Activated CD4-positive, alpha-beta memory T cell treated with anti-CD3 and anti-CD28 coated beads, Interleukin-2, amount 10 ng/mL, durations not matched to agents 7 days and 5 days (primary cell): Measurements from ENCODE around the gene HRH2. TPM values are rescaled to one million over a fixed set of nuclear protein-coding genes. Genes with fewer than 3 reads are reported as not detected.

Source experiments
- CTCF ChIA-PET: fragments of 350-600 bp; sonication (Branson Sonifier 250); formaldehyde crosslinking; loops from one replicate; lab custom pipeline; 2021; ENCODE audit warnings: antibody characterized with exemption, inconsistent platforms; lab: Charles Lee
- POLR2A ChIA-PET: fragments of 350-600 bp; sonication (Branson Sonifier 250); formaldehyde crosslinking; loops from one replicate; lab custom pipeline; 2021; ENCODE audit warnings: antibody characterized with exemption; lab: Charles Lee
- DNase-seq: peaks from one replicate; pipeline ENCODE4 v3.0.0-alpha.2; 2020
- H3K27ac Mint-ChIP-seq: one replicate; pipeline ENCODE4 v1.8.0; 2021; ENCODE audit warnings: mild to moderate bottlenecking, mixed read lengths
- H3K27me3 Mint-ChIP-seq: one replicate; pipeline ENCODE4 v1.8.0; 2021; ENCODE audit warnings: mixed read lengths
- H3K36me3 Mint-ChIP-seq: one replicate; pipeline ENCODE4 v1.8.0; 2021; ENCODE audit warnings: low read depth, mixed read lengths
- H3K4me1 Mint-ChIP-seq: one replicate; pipeline ENCODE4 v1.8.0; 2021; ENCODE audit warnings: mixed read lengths
- H3K4me3 Mint-ChIP-seq: one replicate; pipeline ENCODE4 v1.8.0; 2021; ENCODE audit warnings: mild to moderate bottlenecking, mixed read lengths
- H3K9me3 Mint-ChIP-seq: one replicate; pipeline ENCODE4 v1.8.0; 2021; ENCODE audit warnings: mixed read lengths
- total RNA-seq, 2 experiments: library from RNA; stranded (reverse); gene quantifications; one replicate each; pipeline ENCODE4 v1.2.3, GENCODE V29; 2021

The HRH2 gene
- total RNA-seq, 2 experiments from 2014 or later: 13.4 to 13.7 TPM

GRCh38 chr5:175690586-175690985 is 32.7 kb downstream of the HRH2 start:
- Mint-ChIP-seq H3K4me1 (peaks cover 3% of the 10 kb centered on the region), H3K4me3 (no peak overlapping the region), H3K9me3 (no peaks in the 10 kb centered on the region), H3K27ac (no peak overlapping the region), H3K27me3 (no peaks in the 10 kb centered on the region), H3K36me3 (peaks cover 4% of the 10 kb centered on the region)
- DNase-seq: no peak
- ChIA-PET CTCF (interaction anchor here (1.3 to 1.4 kb wide), 3 partner anchors 11 to 156 kb away, joined by 4 to 5 read pairs (median 4); no protein-coding TSS in a partner anchor), POLR2A (no interaction called here)

- POLR2A ChIA-PET: no interaction called here
- Mint-ChIP-seq H3K4me3 (no peak overlapping the region), H3K9me3 (no peaks in the 10 kb centered on the region), H3K27ac (no peak overlapping the region), H3K4me1 (peaks cover 13% of the 10 kb centered on the region), H3K27me3 (no peaks in the 10 kb centered on the region), H3K36me3 (peaks cover 4% of the 10 kb centered on the region)
- CTCF ChIA-PET: no interaction called here
- no peak for DNase-seq
These were observed 33.9 kb downstream of the HRH2 start for GRCh38 chr5:175691761-175692160.

GRCh38 chr5:175692235-175692995 is 34.5 kb downstream of the HRH2 start:
- peaks cover 4% of the 10 kb centered on the region for H3K36me3 Mint-ChIP-seq
- H3K27ac Mint-ChIP-seq: no peak overlapping the region
- ChIA-PET POLR2A (no interaction called here), CTCF (interaction anchor here (6.6 kb wide), 1 partner anchor 160 kb away, joined by 79 read pairs; no protein-coding TSS in a partner anchor)
- H3K4me1 Mint-ChIP-seq: peaks cover 14% of the 10 kb centered on the region
- no peak for DNase-seq
- H3K9me3 Mint-ChIP-seq: no peaks in the 10 kb centered on the region
- H3K4me3 Mint-ChIP-seq: no peak overlapping the region
- no peaks in the 10 kb centered on the region for H3K27me3 Mint-ChIP-seq

- Mint-ChIP-seq H3K36me3 (peaks cover 4% of the 10 kb centered on the region), H3K9me3 (no peaks in the 10 kb centered on the region), H3K27ac (no peak overlapping the region), H3K4me1 (peaks cover 20% of the 10 kb centered on the region), H3K27me3 (no peaks in the 10 kb centered on the region), H3K4me3 (no peak overlapping the region)
- CTCF ChIA-PET: interaction anchor here (1.0 to 6.6 kb wide), 2 partner anchors 25 to 160 kb away, joined by 3 to 79 read pairs; no protein-coding TSS in a partner anchor
- POLR2A ChIA-PET: no interaction called here
- no peak for DNase-seq
These were observed 35.3 kb downstream of the HRH2 start for GRCh38 chr5:175692996-175693710.

- ChIA-PET POLR2A (interaction anchor here (1.2 kb wide), 1 partner anchor 40 kb away, joined by 3 read pairs; no protein-coding TSS in a partner anchor), CTCF (interaction anchor here (1.0 to 6.6 kb wide), 2 partner anchors 25 to 161 kb away, joined by 3 to 79 read pairs; no protein-coding TSS in a partner anchor)
- peaks cover 4% of the 10 kb centered on the region for H3K36me3 Mint-ChIP-seq
- H3K9me3 Mint-ChIP-seq: no peaks in the 10 kb centered on the region
- H3K4me3 Mint-ChIP-seq: no peak overlapping the region
- no peaks in the 10 kb centered on the region for H3K27me3 Mint-ChIP-seq
- H3K4me1 Mint-ChIP-seq: peaks cover 21% of the 10 kb centered on the region
- no peak for DNase-seq
- no peak overlapping the region for H3K27ac Mint-ChIP-seq
These were observed 35.9 kb downstream of the HRH2 start for GRCh38 chr5:175693741-175694140.

- Mint-ChIP-seq H3K27ac (no peak overlapping the region), H3K4me3 (no peak overlapping the region), H3K4me1 (peaks cover 21% of the 10 kb centered on the region), H3K9me3 (no peaks in the 10 kb centered on the region), H3K27me3 (no peaks in the 10 kb centered on the region), H3K36me3 (no peaks in the 10 kb centered on the region)
- no peak for DNase-seq
- CTCF ChIA-PET: interaction anchor here (0.8 to 6.6 kb wide), 3 partner anchors 24 to 162 kb away, joined by 3 to 79 read pairs (median 3); no protein-coding TSS in a partner anchor
- POLR2A ChIA-PET: interaction anchor here (0.7 to 1.2 kb wide), 2 partner anchors 41 to 161 kb away, joined by 3 read pairs; no protein-coding TSS in a partner anchor
These were observed 36.7 kb downstream of the HRH2 start for GRCh38 chr5:175694371-175695160.

- Mint-ChIP-seq H3K9me3 (no peaks in the 10 kb centered on the region), H3K4me1 (peaks cover 21% of the 10 kb centered on the region), H3K4me3 (no peak overlapping the region), H3K27ac (no peak overlapping the region), H3K27me3 (no peaks in the 10 kb centered on the region), H3K36me3 (no peaks in the 10 kb centered on the region)
- no peak for DNase-seq
- CTCF ChIA-PET: interaction anchor here (0.8 to 6.6 kb wide), 9 partner anchors 9 to 170 kb away, joined by 3 to 79 read pairs (median 4); no protein-coding TSS in a partner anchor
- POLR2A ChIA-PET: no interaction called here
These were observed 37.6 kb downstream of the HRH2 start for GRCh38 chr5:175695161-175696126.

GRCh38 chr5:175696139-175696854 is 38.4 kb downstream of the HRH2 start:
- POLR2A ChIA-PET: interaction anchor here (0.9 to 1.4 kb wide), 2 partner anchors 39 to 162 kb away, joined by 3 to 4 read pairs; no protein-coding TSS in a partner anchor
- H3K36me3 Mint-ChIP-seq: no peaks in the 10 kb centered on the region
- no peaks in the 10 kb centered on the region for H3K9me3 Mint-ChIP-seq
- peaks cover 21% of the 10 kb centered on the region for H3K4me1 Mint-ChIP-seq
- CTCF ChIA-PET: interaction anchor here (0.7 to 6.6 kb wide), 17 partner anchors 8 to 171 kb away, joined by 3 to 79 read pairs (median 4); no protein-coding TSS in a partner anchor
- peak; percentile 81 for DNase-seq
- H3K27me3 Mint-ChIP-seq: no peaks in the 10 kb centered on the region
- H3K4me3 Mint-ChIP-seq: no peak overlapping the region
- H3K27ac Mint-ChIP-seq: peak overlapping the region; percentile 2

GRCh38 chr5:175696855-175697198 is 39.0 kb downstream of the HRH2 start:
- H3K36me3 Mint-ChIP-seq: no peaks in the 10 kb centered on the region
- no peak overlapping the region for H3K4me3 Mint-ChIP-seq
- POLR2A ChIA-PET: interaction anchor here (0.9 to 1.4 kb wide), 2 partner anchors 39 to 163 kb away, joined by 3 to 4 read pairs; no protein-coding TSS in a partner anchor
- no peak overlapping the region for H3K27ac Mint-ChIP-seq
- no peak for DNase-seq
- H3K4me1 Mint-ChIP-seq: peaks cover 21% of the 10 kb centered on the region
- H3K9me3 Mint-ChIP-seq: no peaks in the 10 kb centered on the region
- H3K27me3 Mint-ChIP-seq: no peaks in the 10 kb centered on the region
- CTCF ChIA-PET: interaction anchor here (0.7 to 6.6 kb wide), 18 partner anchors 7 to 172 kb away, joined by 3 to 79 read pairs (median 4); no protein-coding TSS in a partner anchor

- Mint-ChIP-seq H3K27me3 (no peaks in the 10 kb centered on the region), H3K9me3 (no peaks in the 10 kb centered on the region), H3K36me3 (no peaks in the 10 kb centered on the region), H3K4me3 (no peak overlapping the region), H3K4me1 (peaks cover 21% of the 10 kb centered on the region), H3K27ac (no peak overlapping the region)
- CTCF ChIA-PET: interaction anchor here (0.5 to 6.6 kb wide), 5 partner anchors 8 to 168 kb away, joined by 3 to 79 read pairs (median 3); no protein-coding TSS in a partner anchor
- POLR2A ChIA-PET: no interaction called here
- DNase-seq: no peak
These were observed 40.0 kb downstream of the HRH2 start for GRCh38 chr5:175697846-175698245.
